SU-DHL-6 (cell line): ENCODE data around the gene POU2AF2.
A peak's percentile ranks its signal among the peaks of the same experiment; 100 is the strongest.

ENCODE experiments used
- H2AFZ ChIP-seq: fragments of 200-600 bp; sonication (generic); 2 replicates; pipeline ENCODE4 v1.6.1; 2014; ENCODE audit warnings: low read depth, mild to moderate bottlenecking, moderate library complexity, mixed read lengths, antibody characterized with exemption, low read length; ENCODE audit not compliant: severe bottlenecking
- H3F3A ChIP-seq: fragments of 200-600 bp; shearing (Covaris generic); 2 replicates; pipeline ENCODE4 v1.6.0; 2016; ENCODE audit warnings: antibody characterized with exemption, mild to moderate bottlenecking; ENCODE audit not compliant: insufficient read depth
- H3K27ac ChIP-seq: fragments of 200-600 bp; sonication (generic); 2 replicates; pipeline ENCODE4 v1.5.1; 2016; ENCODE audit warnings: low read depth, mild to moderate bottlenecking, low read length, moderate library complexity, mixed read lengths
- H3K27me3 ChIP-seq: fragments of 200-600 bp; sonication (generic), shearing (Covaris generic); 2 replicates; pipeline ENCODE4 v1.6.0; 2014; ENCODE audit warnings: mild to moderate bottlenecking, low read length
- H3K36me3 ChIP-seq: fragments of 200-600 bp; sonication (generic); 2 replicates; pipeline ENCODE4 v1.6.1; 2014; ENCODE audit warnings: mild to moderate bottlenecking, low read length, mixed read lengths
- H3K4me2 ChIP-seq: fragments of 300-600, 200-600 bp; shearing (Covaris generic), sonication (generic); 2 replicates; pipeline ENCODE4 v1.6.0; 2014; ENCODE audit warnings: low read length, low read depth, mild to moderate bottlenecking; ENCODE audit not compliant: poor library complexity, severe bottlenecking
- H3K4me3 ChIP-seq: fragments of 200-600 bp; sonication (generic); 2 replicates; pipeline ENCODE4 v1.5.1; 2014; ENCODE audit warnings: antibody characterized with exemption, low read length, mild to moderate bottlenecking, mixed read lengths; ENCODE audit not compliant: insufficient read depth, poor library complexity, severe bottlenecking
- H3K79me2 ChIP-seq: fragments of 200-600 bp; sonication (generic); 2 replicates; pipeline ENCODE4 v1.6.1; 2014; ENCODE audit warnings: mild to moderate bottlenecking, low read length, moderate library complexity; ENCODE audit not compliant: insufficient read depth
- H3K9ac ChIP-seq: fragments of 200-600 bp; sonication (generic); 2 replicates; pipeline ENCODE4 v1.7.0; 2014; ENCODE audit warnings: mild to moderate bottlenecking, low read length
- H3K9me2 ChIP-seq: fragments of 200-600 bp; sonication (generic); replicated peaks from 2 replicates; pipeline ENCODE4 v1.6.1; 2014; ENCODE audit warnings: low read length; ENCODE audit not compliant: insufficient read depth
- H3K9me3 ChIP-seq: fragments of 200-600 bp; sonication (generic); 2 replicates; pipeline ENCODE4 v1.6.1; 2014; ENCODE audit warnings: low read length, mixed read lengths; ENCODE audit not compliant: insufficient read depth
- H4K20me1 ChIP-seq: fragments of 200-600 bp; sonication (generic); 2 replicates; pipeline ENCODE4 v1.6.1; 2014; ENCODE audit warnings: low read depth, mild to moderate bottlenecking, antibody characterized with exemption, low read length, moderate library complexity, mixed read lengths
- EZH2phosphoT487 ChIP-seq: fragments of 200-600 bp; sonication (generic), shearing (Covaris generic); conservative IDR thresholded peaks from 2 replicates; pipeline ENCODE4 v1.6.1; 2018; ENCODE audit warnings: mild to moderate bottlenecking, antibody characterized with exemption, low read length, moderate library complexity, mixed read lengths
- TF ChIP-seq, protein P1 (sequence below): fragments of 200-600 bp; sonication (generic); IDR thresholded peaks from one replicate; pipeline ENCODE4 v1.5.1; 2017; ENCODE audit warnings: antibody characterized with exemption, mild to moderate bottlenecking, low read length, moderate library complexity; ENCODE audit not compliant: insufficient read depth, poor library complexity, severe bottlenecking

POU2AF2 gene

DNA sequence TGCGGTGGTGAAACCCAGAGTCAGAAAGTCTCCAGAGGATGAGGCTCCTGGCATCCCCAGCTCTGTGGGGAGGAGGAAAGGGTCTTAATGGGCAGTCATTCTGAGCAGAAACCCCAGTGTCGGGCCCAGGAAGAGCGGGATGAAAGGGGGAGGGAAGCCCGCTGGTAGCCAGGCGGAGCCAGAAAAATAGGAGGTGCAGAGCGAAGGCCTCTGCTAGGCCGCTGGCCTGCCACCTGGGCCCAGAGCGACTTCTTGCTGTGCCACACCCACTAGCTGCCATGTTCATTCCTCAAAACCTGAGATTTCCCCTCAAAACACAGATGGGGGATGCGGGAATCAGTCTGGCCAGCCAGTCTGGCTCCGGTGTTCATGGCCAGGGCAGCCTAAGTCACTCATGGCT, 52.2 kb downstream of the POU2AF2 start:
- TF ChIP-seq, protein P1, sequence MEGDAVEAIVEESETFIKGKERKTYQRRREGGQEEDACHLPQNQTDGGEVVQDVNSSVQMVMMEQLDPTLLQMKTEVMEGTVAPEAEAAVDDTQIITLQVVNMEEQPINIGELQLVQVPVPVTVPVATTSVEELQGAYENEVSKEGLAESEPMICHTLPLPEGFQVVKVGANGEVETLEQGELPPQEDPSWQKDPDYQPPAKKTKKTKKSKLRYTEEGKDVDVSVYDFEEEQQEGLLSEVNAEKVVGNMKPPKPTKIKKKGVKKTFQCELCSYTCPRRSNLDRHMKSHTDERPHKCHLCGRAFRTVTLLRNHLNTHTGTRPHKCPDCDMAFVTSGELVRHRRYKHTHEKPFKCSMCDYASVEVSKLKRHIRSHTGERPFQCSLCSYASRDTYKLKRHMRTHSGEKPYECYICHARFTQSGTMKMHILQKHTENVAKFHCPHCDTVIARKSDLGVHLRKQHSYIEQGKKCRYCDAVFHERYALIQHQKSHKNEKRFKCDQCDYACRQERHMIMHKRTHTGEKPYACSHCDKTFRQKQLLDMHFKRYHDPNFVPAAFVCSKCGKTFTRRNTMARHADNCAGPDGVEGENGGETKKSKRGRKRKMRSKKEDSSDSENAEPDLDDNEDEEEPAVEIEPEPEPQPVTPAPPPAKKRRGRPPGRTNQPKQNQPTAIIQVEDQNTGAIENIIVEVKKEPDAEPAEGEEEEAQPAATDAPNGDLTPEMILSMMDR: no peak
- TF ChIP-seq EZH2phosphoT487: no peak

DNA sequence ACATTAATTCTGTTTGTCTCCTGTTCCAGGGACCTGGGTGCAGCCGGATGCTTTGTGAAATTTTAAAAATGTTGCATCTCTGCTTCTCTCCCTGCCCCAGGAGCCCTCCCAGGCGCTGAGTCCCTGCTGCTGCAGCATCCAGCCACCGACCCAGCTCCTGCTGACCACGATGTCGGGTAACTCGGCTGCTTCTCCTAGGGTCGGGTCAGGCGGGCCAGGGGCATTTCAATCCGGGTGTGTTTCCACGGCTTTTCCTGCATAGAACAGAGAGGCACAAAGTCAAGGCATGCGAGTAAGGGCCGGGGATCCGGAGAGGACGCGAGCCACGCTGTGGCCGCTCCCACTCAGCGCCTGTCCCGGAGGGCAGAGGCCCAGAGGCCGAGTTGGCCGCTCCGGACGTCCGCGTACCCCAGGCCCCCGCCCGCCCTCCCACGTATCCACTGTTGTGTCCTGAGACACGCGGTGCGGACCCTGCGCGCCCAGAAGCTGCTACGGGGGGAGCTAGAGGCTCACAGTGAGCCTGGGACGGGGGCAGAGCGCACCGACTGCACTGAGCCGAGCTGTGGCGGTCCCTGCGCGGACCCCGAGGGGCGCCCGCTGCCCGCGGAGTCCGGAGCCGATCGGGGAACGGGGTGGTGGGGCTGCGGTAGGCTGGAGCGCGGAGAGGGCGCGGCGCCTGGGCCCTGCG, 53.0 kb downstream of the POU2AF2 start, which contains the start of gene POU2AF3:
TSS of gene POU2AF3 (plus strand) at position 134 of the 688 bp plus-strand sequence. CDS start at position 170, 36 bp downstream.
- H3K27me3 ChIP-seq: no peaks in the 10 kb centered on the region
- H3K4me2 ChIP-seq: peak within 1 kb of the TSS; percentile 14
- H3K79me2 ChIP-seq: no peaks in the 10 kb centered on the region
- no peaks in the 10 kb centered on the region for H3K36me3 ChIP-seq
- no peak for TF ChIP-seq EZH2phosphoT487
- TF ChIP-seq, protein P1: no peak
- H3K9me3 ChIP-seq: no peaks in the 10 kb centered on the region
- H3K9me2 ChIP-seq: no peaks in the 10 kb centered on the region
- no peak within 1 kb of the TSS for H3K4me3 ChIP-seq
- no peak within 1 kb of the TSS for H2AFZ ChIP-seq
- H4K20me1 ChIP-seq: no peaks in the 10 kb centered on the region
- no peak within 1 kb of the TSS for H3K27ac ChIP-seq
- no peak within 1 kb of the TSS for H3K9ac ChIP-seq
- no peaks in the 10 kb centered on the region for H3F3A ChIP-seq

More for the DNA sequence above, 52.2 kb downstream of the POU2AF2 start:
- H3K9ac ChIP-seq: no peak overlapping the region
- H3K9me2 ChIP-seq: no peaks in the 10 kb centered on the region
- H4K20me1 ChIP-seq: no peaks in the 10 kb centered on the region
- H2AFZ ChIP-seq: no peak overlapping the region
- no peak overlapping the region for H3K4me3 ChIP-seq
- no peak overlapping the region for H3K4me2 ChIP-seq
- H3K79me2 ChIP-seq: no peaks in the 10 kb centered on the region
- H3K36me3 ChIP-seq: no peaks in the 10 kb centered on the region
- H3K9me3 ChIP-seq: no peaks in the 10 kb centered on the region
- H3K27me3 ChIP-seq: no peaks in the 10 kb centered on the region
- no peaks in the 10 kb centered on the region for H3F3A ChIP-seq
- no peak overlapping the region for H3K27ac ChIP-seq

DNA sequence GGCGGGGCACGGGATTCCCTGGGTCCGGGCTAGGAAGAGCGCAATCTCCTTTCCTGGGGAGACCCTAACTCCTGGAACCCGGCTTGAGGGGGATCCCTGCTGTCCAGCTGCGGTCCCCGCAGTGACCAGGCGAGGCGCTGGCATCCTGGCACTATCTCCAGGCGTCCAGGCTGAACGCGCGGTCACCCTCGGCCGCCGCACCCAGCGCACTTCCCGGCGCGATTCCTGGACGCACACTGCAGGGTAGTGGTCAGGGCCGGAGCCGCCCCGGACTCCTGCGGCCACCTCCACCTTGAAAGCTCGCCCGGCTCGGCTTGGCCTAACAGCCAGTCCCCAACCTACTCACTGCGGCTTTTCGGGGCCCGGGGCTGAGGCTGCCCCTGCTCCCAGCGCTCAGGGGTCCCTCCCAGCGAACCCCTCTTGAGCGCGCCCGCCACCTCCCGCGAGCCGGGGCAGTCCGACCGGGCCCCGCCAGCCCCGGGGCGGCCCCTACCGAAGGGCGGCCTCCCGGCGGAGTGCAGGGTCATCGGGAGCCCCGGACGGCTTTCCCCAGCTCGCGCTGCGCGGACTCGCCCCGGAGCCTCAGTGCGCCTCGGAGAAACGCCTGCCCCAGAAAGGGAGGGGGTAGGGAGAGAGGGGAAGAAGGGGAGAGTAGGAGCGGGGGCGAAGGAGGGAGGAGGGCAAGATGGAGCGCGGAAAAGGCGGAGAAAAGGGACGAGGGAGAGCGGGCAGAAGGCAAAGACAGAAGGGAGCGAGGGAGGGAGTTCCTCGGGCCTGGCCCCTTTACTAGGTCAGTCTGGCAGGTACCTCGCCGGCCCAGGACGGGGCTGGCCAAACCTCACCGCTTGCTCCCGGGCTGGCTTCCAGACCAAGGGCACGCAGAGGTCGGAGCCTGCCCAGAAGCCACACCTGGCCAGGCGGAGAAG, 53.8 kb downstream of the POU2AF2 start:
- H2AFZ ChIP-seq: no peak overlapping the region
- no peaks in the 10 kb centered on the region for H3K79me2 ChIP-seq
- no peaks in the 10 kb centered on the region for H3K9me2 ChIP-seq
- H4K20me1 ChIP-seq: no peaks in the 10 kb centered on the region
- H3K4me3 ChIP-seq: no peak overlapping the region
- H3K27me3 ChIP-seq: no peaks in the 10 kb centered on the region
- H3F3A ChIP-seq: no peaks in the 10 kb centered on the region
- peak overlapping the region; percentile 14 for H3K4me2 ChIP-seq
- TF ChIP-seq EZH2phosphoT487: no peak
- TF ChIP-seq, protein P1: no peak
- H3K27ac ChIP-seq: no peak overlapping the region
- H3K36me3 ChIP-seq: no peaks in the 10 kb centered on the region
- no peaks in the 10 kb centered on the region for H3K9me3 ChIP-seq
- no peak overlapping the region for H3K9ac ChIP-seq
